GM10266 (cell line): ENCODE measurements around the gene PRKCD.

Experiments
- DNase-seq: peaks from one replicate; pipeline ENCODE4 v3.0.0; 2012; ENCODE audit errors: extremely low spot score
- CTCF ChIP-seq: IDR thresholded peaks from 2 replicates; pipeline ENCODE4 v1.5.1; 2012; ENCODE audit warnings: mild to moderate bottlenecking, low read depth; ENCODE audit not compliant: control insufficient read depth, insufficient read depth; ENCODE audit errors: missing control alignments

Gene PRKCD

GRCh38 chr3:53168175-53168923, 7.3 kb downstream of the PRKCD start:
- no peak for DNase-seq
- no peak for TF ChIP-seq CTCF

- DNase-seq, result no peak
- TF ChIP-seq CTCF, result no peak
These were observed 8.2 kb downstream of the PRKCD start for GRCh38 chr3:53169045-53169831.

- DNase-seq, result no peak
These were observed 8.9 kb downstream of the PRKCD start for GRCh38 chr3:53169832-53170324.

GRCh38 chr3:53170325-53171063, 9.5 kb downstream of the PRKCD start:
- no peak for TF ChIP-seq CTCF
- DNase-seq, result peak; percentile 68

More at GRCh38 chr3:53169832-53170324, 8.9 kb downstream of the PRKCD start:
- no peak for TF ChIP-seq CTCF

- DNase-seq, result no peak
- no peak for TF ChIP-seq CTCF
These were observed 10.0 kb downstream of the PRKCD start for GRCh38 chr3:53171064-53171418.

- no peak for DNase-seq
- TF ChIP-seq CTCF, result no peak
These were observed 11.0 kb downstream of the PRKCD start for GRCh38 chr3:53171827-53172505.
